ENCODE data around the gene ATG4A. TPM values are rescaled to one million over a fixed set of nuclear protein-coding genes. Genes with fewer than 3 reads are reported as not detected.
A peak's percentile ranks its signal among the peaks of the same experiment; 100 is the strongest.

Gene ATG4A
- total RNA-seq, 1 experiment from 2014 or later, result 3.5 TPM

DNA sequence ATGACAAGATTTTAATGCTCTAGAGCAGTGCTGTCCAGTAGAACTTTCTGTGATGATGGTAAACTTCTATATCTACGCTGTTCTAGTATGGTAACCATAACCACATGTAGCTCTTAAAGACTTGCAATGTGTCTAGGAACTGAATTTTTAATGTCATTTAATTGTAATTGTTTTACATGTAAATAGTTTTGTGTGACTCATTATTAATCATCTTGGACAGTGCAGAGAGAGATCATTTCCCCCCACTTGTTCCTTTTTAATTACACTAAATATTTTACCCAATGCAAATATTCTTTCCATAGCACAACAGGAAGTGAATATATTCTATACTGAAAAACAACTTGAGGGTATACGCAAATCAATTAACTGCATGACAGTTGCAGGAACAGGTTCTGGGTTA is 5.8 kb downstream of the ATG4A start (continued):
- TF ChIP-seq ZBTB21 (CRISPR knock-in tag; IDR thresholded peaks at IDR 0.05; ENCODE audit: borderline replicate concordance) (no peak), ZNF263 (CRISPR knock-in tag; IDR thresholded peaks at IDR 0.05; ENCODE audit: low read depth) (no peak), TEAD4 (CRISPR knock-in tag; IDR thresholded peaks at IDR 0.05) (no peak), ZNF532 (CRISPR knock-in tag; IDR thresholded peaks at IDR 0.05; ENCODE audit: borderline replicate concordance) (no peak), ZNF396 (CRISPR knock-in tag; IDR thresholded peaks at IDR 0.05; ENCODE audit: borderline replicate concordance) (no peak)

DNA sequence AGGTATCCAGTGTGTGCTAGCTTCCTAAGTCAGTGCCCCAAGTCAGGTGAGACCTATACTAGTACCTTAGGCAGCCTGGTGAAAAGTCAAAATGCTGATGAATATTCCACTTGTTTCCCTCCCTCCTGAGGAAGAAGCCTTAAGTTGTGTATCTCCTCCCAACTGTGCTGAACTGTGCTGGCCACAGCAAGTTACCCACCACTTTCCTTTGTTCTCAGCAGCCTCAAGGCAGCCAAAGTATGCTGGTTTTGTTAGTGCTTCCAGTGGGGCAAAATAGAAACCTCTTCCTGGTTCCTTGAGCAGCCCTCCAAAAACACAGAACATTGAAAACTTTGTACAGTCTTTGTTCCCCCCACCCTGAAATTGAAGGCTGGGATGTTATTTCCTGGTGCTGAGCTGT is 13.9 kb downstream of the ATG4A start:
- peaks cover 8% of the 10 kb centered on the region for H3K4me1 Mint-ChIP-seq
- H3K27me3 Mint-ChIP-seq (ENCODE audit: low read depth), result peaks cover 4% of the 10 kb centered on the region; the same call in 1 of the 2 replicates
- H3K9me3 Mint-ChIP-seq, result no peaks in the 10 kb centered on the region
- H3K4me3 Mint-ChIP-seq, result no peak overlapping the region
- TF ChIP-seq ZNF121 (CRISPR knock-in tag; IDR thresholded peaks at IDR 0.05) (no peak), IRF2 (CRISPR knock-in tag; IDR thresholded peaks at IDR 0.05; ENCODE audit: borderline replicate concordance, low read depth) (no peak), USF2 (CRISPR knock-in tag; IDR thresholded peaks at IDR 0.05) (no peak), ZNF281 (CRISPR knock-in tag; IDR thresholded peaks at IDR 0.05) (no peak), E2F1 (CRISPR knock-in tag; IDR thresholded peaks at IDR 0.05) (no peak), NR2C2 (CRISPR knock-in tag; IDR thresholded peaks at IDR 0.05) (no peak), ATF2 (CRISPR knock-in tag; IDR thresholded peaks at IDR 0.05; ENCODE audit: borderline replicate concordance, low read depth) (no peak), MYBL2 (CRISPR knock-in tag; IDR thresholded peaks at IDR 0.05) (no peak), E2F4 (CRISPR knock-in tag; IDR thresholded peaks at IDR 0.05; ENCODE audit: borderline replicate concordance, low read depth) (no peak), EMX1 (CRISPR knock-in tag; IDR thresholded peaks at IDR 0.05) (no peak), GTF2I (CRISPR knock-in tag; conservative IDR thresholded peaks at IDR 0.05) (no peak), ZNF317 (CRISPR knock-in tag; IDR thresholded peaks at IDR 0.05; ENCODE audit: borderline replicate concordance, low read depth) (no peak), ERG (CRISPR knock-in tag; IDR thresholded peaks at IDR 0.05) (no peak), ETV6 (CRISPR knock-in tag; IDR thresholded peaks at IDR 0.05) (no peak), ZBTB43 (CRISPR knock-in tag; IDR thresholded peaks at IDR 0.05) (no peak)
- TF ChIP-seq, protein P1, sequence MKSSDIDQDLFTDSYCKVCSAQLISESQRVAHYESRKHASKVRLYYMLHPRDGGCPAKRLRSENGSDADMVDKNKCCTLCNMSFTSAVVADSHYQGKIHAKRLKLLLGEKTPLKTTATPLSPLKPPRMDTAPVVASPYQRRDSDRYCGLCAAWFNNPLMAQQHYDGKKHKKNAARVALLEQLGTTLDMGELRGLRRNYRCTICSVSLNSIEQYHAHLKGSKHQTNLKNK (CRISPR knock-in tag; IDR thresholded peaks at IDR 0.05), result no peak
- POLR2A ChIA-PET, result no interaction called here
- H3K36me3 Mint-ChIP-seq, result no peaks in the 10 kb centered on the region
- DNase-seq (ENCODE audit: low spot score) (no peak), ATAC-seq (peak; percentile 76)
- no peak overlapping the region for H3K27ac Mint-ChIP-seq
- CTCF ChIA-PET, result interaction anchor here (1.1 kb wide), 1 partner anchor 34 kb away, joined by 3 read pairs; no protein-coding TSS in a partner anchor

All from WTC11 (cell line).